ENCODE data around the gene LKAAEAR1.
"Not testable (repeated sequence)": the region's sequence is repeated elsewhere in the genome, so short reads cannot be mapped to it uniquely, and the experiment has no call there.

The LKAAEAR1 gene

GRCh38 chr20:64096535-64096934 lies 12.3 kb upstream of the LKAAEAR1 start:
- no peak for DNase-seq

GRCh38 chr20:64095927-64096326 lies 11.7 kb upstream of the LKAAEAR1 start:
- DNase-seq: no peak

- DNase-seq: no peak
These were observed 11.3 kb upstream of the LKAAEAR1 start for GRCh38 chr20:64095455-64095854.

GRCh38 chr20:64093013-64093503 lies 8.9 kb upstream of the LKAAEAR1 start:
- DNase-seq: no peak

GRCh38 chr20:64092258-64093012 lies 8.2 kb upstream of the LKAAEAR1 start:
- no peak for DNase-seq

GRCh38 chr20:64091770-64092169 lies 7.6 kb upstream of the LKAAEAR1 start:
- no peak for DNase-seq

GRCh38 chr20:64091340-64091739 lies 7.1 kb upstream of the LKAAEAR1 start:
- DNase-seq: no peak

GRCh38 chr20:64090165-64090564 lies 6.0 kb upstream of the LKAAEAR1 start:
- no peak for DNase-seq

GRCh38 chr20:64088586-64088985 lies 4.4 kb upstream of the LKAAEAR1 start:
- not testable (repeated sequence) for DNase-seq

- DNase-seq: not testable (repeated sequence)
These were observed 3.1 kb upstream of the LKAAEAR1 start for GRCh38 chr20:64087226-64087825.

- no peak for DNase-seq
These were observed 2.6 kb upstream of the LKAAEAR1 start for GRCh38 chr20:64086801-64087200.

GRCh38 chr20:64084685-64085152 lies 521 bp upstream of the LKAAEAR1 start:
- DNase-seq: no peak

GRCh38 chr20:64083378-64083803 lies 807 bp downstream of the LKAAEAR1 start:
- peak; percentile 75 for DNase-seq

GRCh38 chr20:64082820-64083377 lies 1.3 kb downstream of the LKAAEAR1 start:
- no peak for DNase-seq

- DNase-seq: no peak
These were observed 2.0 kb downstream of the LKAAEAR1 start for GRCh38 chr20:64082126-64082731.

GRCh38 chr20:64081624-64081964 lies 2.6 kb downstream of the LKAAEAR1 start:
- no peak for DNase-seq

GRCh38 chr20:64080813-64081623 lies 3.2 kb downstream of the LKAAEAR1 start:
- DNase-seq: no peak

GRCh38 chr20:64080013-64080812 lies 4.0 kb downstream of the LKAAEAR1 start, which contains the start of gene OPRL1:
OPRL1 (plus strand) TSS chr20:64080082; CDS start chr20:64092721, 12,639 bp downstream.
- DNase-seq: peak; percentile 44

- DNase-seq: peak; percentile 66
These were observed 4.8 kb downstream of the LKAAEAR1 start, which contains the start of gene RGS19 for GRCh38 chr20:64079273-64080012. RGS19 (minus strand) TSS chr20:64079518; CDS start chr20:64076886, 2,632 bp downstream.

- DNase-seq: no peak
These were observed 5.3 kb downstream of the LKAAEAR1 start for GRCh38 chr20:64078934-64079272.
